Tracheal epithelial cell (primary cell): ENCODE measurements around the gene VAMP3. TPM values are rescaled to one million over a fixed set of nuclear protein-coding genes. Genes with fewer than 3 reads are reported as not detected.

Experiments used
- total RNA-seq: library from RNA; depleted of rRNA; stranded (reverse); fragments of >200 nt; gene quantifications from 2 replicates; pipeline ENCODE4 v1.2.1, GENCODE V29; 2014

VAMP3 gene
- total RNA-seq: 65.4 and 68.4 TPM in 2 replicates

DNA sequence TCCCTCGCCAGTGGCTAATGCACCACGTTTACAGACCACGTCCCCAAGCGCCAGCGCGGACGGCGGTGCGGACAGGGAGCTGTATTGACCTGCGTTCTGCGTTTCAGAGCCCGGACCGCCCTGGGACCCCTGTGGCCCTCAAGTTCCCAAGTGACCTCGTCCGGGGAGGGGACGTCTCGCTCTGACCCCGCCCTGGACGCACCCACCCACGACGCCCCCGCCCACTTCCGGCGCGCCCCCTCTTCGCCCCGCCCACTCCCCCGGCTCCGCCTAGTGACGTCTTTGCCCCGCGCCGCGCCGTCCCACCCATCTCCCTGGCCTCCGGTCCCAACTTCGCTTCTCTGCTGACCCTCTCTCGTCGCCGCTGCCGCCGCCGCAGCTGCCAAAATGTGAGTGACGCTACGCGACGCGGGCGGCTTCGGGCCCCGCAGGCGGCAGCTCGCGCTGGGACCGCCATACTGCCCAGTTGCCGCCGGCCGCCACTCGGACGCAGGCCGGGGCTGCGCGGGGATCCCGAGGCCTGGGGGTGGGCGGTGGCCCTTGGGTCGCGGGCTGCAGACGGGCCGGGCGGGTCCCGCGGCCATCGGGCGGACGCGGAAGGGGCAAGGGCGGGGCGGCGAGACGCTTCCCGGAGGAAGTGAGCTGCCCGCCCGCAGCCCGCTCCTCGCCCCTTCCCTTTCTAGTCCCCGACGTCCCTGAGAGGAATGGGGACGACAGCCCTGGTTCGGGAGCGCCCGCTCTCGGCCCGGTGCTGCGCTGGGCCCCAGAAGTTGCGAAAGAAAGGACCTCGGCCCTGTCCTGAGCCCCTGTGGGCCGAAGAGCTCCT, at the start of gene VAMP3:
VAMP3 (plus strand) TSS at position 300 of the 826 bp plus-strand sequence; CDS start at position 388, 88 bp downstream.

DNA sequence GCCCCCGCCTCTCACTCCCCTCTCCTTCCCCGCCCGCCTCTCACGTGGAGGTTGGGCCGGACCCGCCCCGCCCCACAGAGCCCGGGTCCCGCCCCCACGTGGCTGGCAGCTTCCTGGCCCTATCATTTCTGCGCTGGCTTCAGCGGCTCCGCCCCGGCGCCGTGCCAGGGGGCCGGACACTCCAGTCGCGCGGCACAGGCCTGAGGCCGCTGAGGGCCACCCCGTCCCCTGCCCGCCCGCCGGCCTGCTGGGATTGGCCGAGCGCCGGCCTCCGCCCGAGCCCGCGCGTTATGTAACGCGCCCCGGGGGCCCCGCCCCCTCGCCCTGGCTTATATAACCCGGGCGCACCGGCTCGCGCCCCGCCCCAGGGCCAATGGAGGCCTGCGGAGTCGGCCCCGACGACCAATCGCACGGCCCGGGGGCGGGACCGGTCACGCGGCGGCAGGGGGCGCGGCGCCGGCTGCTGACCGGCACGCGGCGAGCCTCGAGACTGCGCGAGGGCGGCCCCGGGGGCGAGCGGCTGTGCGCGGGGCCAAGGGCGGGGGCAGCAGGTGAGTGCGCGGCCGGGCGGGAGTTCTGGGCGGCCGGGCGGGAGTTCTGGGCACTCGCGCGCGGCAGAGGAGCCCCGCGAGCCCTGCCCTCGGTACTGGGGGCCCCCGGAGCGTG, 12.9 kb downstream of the VAMP3 start, which contains the start of gene PER3:
PER3 (plus strand) TSS at position 466 of the 666 bp plus-strand sequence. CDS start 587 bp downstream, outside the sequence.

Other genes with a start within 250 kb of the VAMP3 start
- gene PER3, start 13.0 kb downstream of the VAMP3 start, total RNA-seq: 2.4 and 4.9 TPM in 2 replicates
- not detected in 2 replicates for gene UTS2, start 81.8 kb downstream of the VAMP3 start, total RNA-seq
- 1.5 and 3.1 TPM in 2 replicates for gene TNFRSF9, start 169.5 kb downstream of the VAMP3 start, total RNA-seq
- gene PARK7, start 190.4 kb downstream of the VAMP3 start, total RNA-seq: 141 and 142 TPM in 2 replicates